Gastrocnemius medialis (tissue), 4 donors: ENCODE data around the gene CD3D. TPM values are rescaled to one million over a fixed set of nuclear protein-coding genes. Genes with fewer than 3 reads are reported as not detected.
A peak's percentile ranks its signal among the peaks of the same experiment; 100 is the strongest.

Source experiments
- ATAC-seq, 2 donors: fragments of 150-250 bp; one replicate each; pipeline ENCODE4 v1.9.1; 2016
- DNase-seq, 2 donors: peaks; one replicate each; pipeline ENCODE4 v3.0.0-alpha.2; 2019
- H3K27ac ChIP-seq, 4 donors: fragments of 200-600 bp; sonication (generic); 1 replicate in 1 of 4; 2 replicates in 3 of 4; pipeline ENCODE4 v1.5.1; 2016 to 2018; ENCODE audit warnings: mild to moderate bottlenecking in 2 of 4, moderate library complexity in 1 of 4
- H3K27me3 ChIP-seq, 3 donors: fragments of 200-600 bp; sonication (generic) in 2 of 3; 1 replicate in 1 of 3; 2 replicates in 2 of 3; pipeline versions ENCODE4 v1.5.1 to v1.6.0; 2016 to 2019; ENCODE audit warnings: mild to moderate bottlenecking in 1 of 3, moderate library complexity in 1 of 3
- H3K36me3 ChIP-seq, 2 donors: fragments of 200-600 bp; sonication (generic) in 1 of 2; one replicate each; pipeline ENCODE4 v1.5.1; 2017 to 2018
- H3K4me1 ChIP-seq, 2 donors: fragments of 200-600 bp; sonication (generic) in 1 of 2; one replicate each; pipeline ENCODE4 v1.5.1; 2016 to 2017; ENCODE audit warnings: mild to moderate bottlenecking in 2 of 2
- H3K4me3 ChIP-seq, 4 donors: fragments of 200-600 bp; sonication (generic) in 3 of 4; 1 replicate in 1 of 4; 2 replicates in 3 of 4; pipeline ENCODE4 v1.5.1; 2016 to 2019; ENCODE audit warnings: mild to moderate bottlenecking in 2 of 4
- H3K9me3 ChIP-seq, 3 donors: fragments of 200-600 bp; sonication (generic) in 2 of 3; 1 replicate in 1 of 3; 2 replicates in 2 of 3; pipeline ENCODE4 v1.5.1; 2016 to 2019
- POLR2A ChIP-seq, 2 donors: fragments of 450-650 bp; IDR thresholded peaks; one replicate each; pipeline ENCODE4 v1.6.1; 2017; ENCODE audit warnings: antibody characterized with exemption in 2 of 2, mild to moderate bottlenecking in 2 of 2, moderate library complexity in 2 of 2
- in situ Hi-C, 4 donors: fragments of 200-750 bp; cut with MboI; loops; one replicate each; pipeline versions ENCODE4 v1.15.0 to v1.8.0; 2017; ENCODE audit warnings: low sequenced_read_pairs in 4 of 4
- intact Hi-C: fragments of 100-400 bp; cut with DNase I; formaldehyde crosslinking; loops from one replicate; pipeline ENCODE4 v1.15.1; 2023; ENCODE audit warnings: low total_unique reads
- total RNA-seq, 4 donors: library from RNA; depleted of rRNA; stranded (reverse); fragments of >200 nt; gene quantifications; one replicate each; pipeline versions ENCODE4 v1.1.0 to v1.2.3, GENCODE V29; 2016
- TF ChIP-seq, protein P1 (sequence below), 5 experiments: fragments of 450-650 bp in 3 of 5; fragments of 200-600 bp in 2 of 5; sonication (generic) in 2 of 5; IDR thresholded peaks in 4 of 5; conservative IDR thresholded peaks in 1 of 5; 1 replicate in 4 of 5; 2 replicates in 1 of 5; pipeline ENCODE4 v1.5.1; 2016 to 2019; ENCODE audit warnings: antibody characterized with exemption in 5 of 5, mild to moderate bottlenecking in 3 of 5, moderate library complexity in 3 of 5

The CD3D gene
- total RNA-seq, 4 donors from 2014 or later, result 0.35 to 3.0 (median 0.46) TPM; not detected in 1

DNA sequence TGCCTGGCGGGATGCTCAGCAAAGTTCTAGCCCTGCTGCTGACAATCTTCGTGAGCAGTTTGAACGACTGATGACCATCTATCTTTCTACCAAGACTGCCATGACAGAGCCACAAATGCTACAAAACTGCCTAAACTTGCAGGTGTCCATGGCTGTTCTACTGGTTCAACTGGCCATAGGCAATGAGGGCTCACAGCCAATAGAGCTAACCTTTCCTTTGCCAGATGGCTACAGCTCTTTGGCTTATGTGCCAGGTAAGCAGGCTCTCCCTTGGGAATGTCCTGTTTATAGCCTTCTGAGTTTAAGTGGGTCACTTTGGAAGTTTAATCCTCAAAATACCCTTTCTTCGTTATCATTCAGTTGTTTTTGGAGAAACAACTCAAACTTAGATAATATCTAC, 37.0 kb upstream of the CD3D start:
- Histone ChIP-seq H3K4me1 (peaks cover 17 to 21% of the 10 kb centered on the region in 2 donors), H3K27ac (peak overlapping the region; percentile 67 to 79 (median 77)), H3K36me3 (peaks cover 6 to 93% of the 10 kb centered on the region in 2 donors), H3K9me3 (no peaks in the 10 kb centered on the region), H3K4me3 (no peak overlapping the region), H3K27me3 (no peaks in the 10 kb centered on the region)
- no peak for DNase-seq
- ATAC-seq, result no peak
- intact Hi-C loops (no loop called here), in situ Hi-C loops (loop anchor here in 2 of 4 donors (25.0 kb wide), 2 partner anchors 108 to 383 kb away; no protein-coding TSS in a partner anchor)
- TF ChIP-seq POLR2A (IDR thresholded peaks at IDR 0.05), result no peak

DNA sequence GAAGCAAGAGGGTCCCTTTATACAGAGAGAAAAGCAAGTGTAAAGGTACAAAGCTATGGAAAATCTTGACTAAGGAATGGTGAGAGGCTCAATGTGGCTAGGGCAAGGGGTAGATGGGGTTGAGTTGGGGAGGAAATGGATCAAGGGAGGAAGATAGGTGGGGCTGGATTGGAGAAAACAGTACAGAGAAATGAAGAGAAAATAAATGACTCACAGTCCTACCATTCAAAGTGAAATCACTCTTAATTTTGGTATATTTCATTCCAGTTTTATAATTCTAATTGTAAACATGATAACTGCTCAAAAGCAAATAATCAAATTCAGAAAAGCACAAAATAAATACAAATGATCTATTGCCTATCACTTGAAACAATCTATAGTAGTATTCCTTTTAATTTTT, 33.5 kb upstream of the CD3D start:
- Histone ChIP-seq H3K27me3 (no peaks in the 10 kb centered on the region), H3K36me3 (peaks cover 6 to 93% of the 10 kb centered on the region in 2 donors), H3K9me3 (no peaks in the 10 kb centered on the region), H3K27ac (no peak overlapping the region), H3K4me1 (peaks cover 17 to 20% of the 10 kb centered on the region in 2 donors), H3K4me3 (no peak overlapping the region)
- intact Hi-C loops, result no loop called here
- ATAC-seq, result no peak
- TF ChIP-seq, protein P1, sequence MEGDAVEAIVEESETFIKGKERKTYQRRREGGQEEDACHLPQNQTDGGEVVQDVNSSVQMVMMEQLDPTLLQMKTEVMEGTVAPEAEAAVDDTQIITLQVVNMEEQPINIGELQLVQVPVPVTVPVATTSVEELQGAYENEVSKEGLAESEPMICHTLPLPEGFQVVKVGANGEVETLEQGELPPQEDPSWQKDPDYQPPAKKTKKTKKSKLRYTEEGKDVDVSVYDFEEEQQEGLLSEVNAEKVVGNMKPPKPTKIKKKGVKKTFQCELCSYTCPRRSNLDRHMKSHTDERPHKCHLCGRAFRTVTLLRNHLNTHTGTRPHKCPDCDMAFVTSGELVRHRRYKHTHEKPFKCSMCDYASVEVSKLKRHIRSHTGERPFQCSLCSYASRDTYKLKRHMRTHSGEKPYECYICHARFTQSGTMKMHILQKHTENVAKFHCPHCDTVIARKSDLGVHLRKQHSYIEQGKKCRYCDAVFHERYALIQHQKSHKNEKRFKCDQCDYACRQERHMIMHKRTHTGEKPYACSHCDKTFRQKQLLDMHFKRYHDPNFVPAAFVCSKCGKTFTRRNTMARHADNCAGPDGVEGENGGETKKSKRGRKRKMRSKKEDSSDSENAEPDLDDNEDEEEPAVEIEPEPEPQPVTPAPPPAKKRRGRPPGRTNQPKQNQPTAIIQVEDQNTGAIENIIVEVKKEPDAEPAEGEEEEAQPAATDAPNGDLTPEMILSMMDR (IDR thresholded peaks at IDR 0.05 in 4 of 5, conservative IDR thresholded peaks at IDR 0.05 in 1 of 5), result no peak
- no peak for DNase-seq
- in situ Hi-C loops, result loop anchor here in 2 of 4 donors (25.0 kb wide), 2 partner anchors 111 to 386 kb away; no protein-coding TSS in a partner anchor

DNA sequence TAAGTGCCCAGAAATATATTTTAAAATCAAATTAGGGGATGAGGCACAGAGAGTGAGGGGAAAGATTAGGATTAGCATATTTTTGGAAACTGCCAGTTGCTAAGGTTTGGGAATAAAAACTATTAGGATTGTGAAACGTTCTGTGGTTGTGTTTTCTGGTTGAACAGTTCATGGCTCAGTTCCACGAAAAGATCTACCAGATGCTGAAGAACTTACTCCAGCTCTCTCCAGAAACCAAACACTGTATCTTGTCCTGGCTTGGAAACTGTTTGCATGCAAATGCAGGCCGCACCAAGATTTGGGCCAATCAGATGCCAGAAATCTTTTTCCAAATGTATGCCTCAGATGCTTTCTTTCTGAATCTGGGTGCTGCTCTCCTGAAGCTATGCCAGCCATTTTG, 32.2 kb upstream of the CD3D start:
- no peak overlapping the region for H3K27ac ChIP-seq
- in situ Hi-C loops, result loop anchor here in 2 of 4 donors (25.0 kb wide), 2 partner anchors 113 to 388 kb away; no protein-coding TSS in a partner anchor
- H3K9me3 ChIP-seq, result no peaks in the 10 kb centered on the region
- peaks cover 7 to 10% of the 10 kb centered on the region in 2 donors for H3K4me1 ChIP-seq
- TF ChIP-seq, protein P1 (IDR thresholded peaks at IDR 0.05 in 4 of 5, conservative IDR thresholded peaks at IDR 0.05 in 1 of 5), result no peak
- no peak for TF ChIP-seq POLR2A (IDR thresholded peaks at IDR 0.05)
- intact Hi-C loops, result loop anchor here (5.0 kb wide), 1 partner anchor 113 kb away; no protein-coding TSS in a partner anchor
- no peak overlapping the region for H3K4me3 ChIP-seq
- no peaks in the 10 kb centered on the region for H3K27me3 ChIP-seq
- DNase-seq, result no peak
- no peak for ATAC-seq
- H3K36me3 ChIP-seq, result peaks cover 6 to 98% of the 10 kb centered on the region in 2 donors

DNA sequence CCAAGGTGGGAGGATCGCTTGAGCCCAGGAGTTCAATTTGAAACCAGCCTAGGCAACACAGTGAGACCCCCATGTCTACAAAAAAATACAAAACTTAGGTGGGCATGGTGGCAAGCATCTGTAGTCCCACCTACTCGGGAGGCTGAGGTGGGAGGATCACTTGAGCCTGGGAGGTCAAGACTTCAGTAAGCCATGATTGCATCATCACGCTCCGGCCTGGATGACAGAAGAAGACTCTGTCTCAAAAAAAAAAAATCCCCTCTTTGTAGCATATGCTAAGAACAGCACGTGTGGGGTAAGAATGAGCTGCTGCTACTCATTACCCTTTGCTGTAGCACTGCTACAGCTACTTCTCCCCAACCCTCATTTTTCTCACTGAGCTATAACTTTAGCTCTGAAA, 31.4 kb upstream of the CD3D start:
- in situ Hi-C loops (no loop called here), intact Hi-C loops (loop anchor here (5.0 kb wide), 1 partner anchor 113 kb away; no protein-coding TSS in a partner anchor)
- H3K27me3 ChIP-seq, result no peaks in the 10 kb centered on the region
- ATAC-seq (no peak), DNase-seq (no peak)
- H3K27ac ChIP-seq, result no peak overlapping the region
- H3K4me1 ChIP-seq, result peaks cover 0 to 1% of the 10 kb centered on the region in 2 donors
- no peak for TF ChIP-seq POLR2A (IDR thresholded peaks at IDR 0.05)
- H3K9me3 ChIP-seq, result no peaks in the 10 kb centered on the region
- peaks cover 6 to 99% of the 10 kb centered on the region in 2 donors for H3K36me3 ChIP-seq
- H3K4me3 ChIP-seq, result no peak overlapping the region

DNA sequence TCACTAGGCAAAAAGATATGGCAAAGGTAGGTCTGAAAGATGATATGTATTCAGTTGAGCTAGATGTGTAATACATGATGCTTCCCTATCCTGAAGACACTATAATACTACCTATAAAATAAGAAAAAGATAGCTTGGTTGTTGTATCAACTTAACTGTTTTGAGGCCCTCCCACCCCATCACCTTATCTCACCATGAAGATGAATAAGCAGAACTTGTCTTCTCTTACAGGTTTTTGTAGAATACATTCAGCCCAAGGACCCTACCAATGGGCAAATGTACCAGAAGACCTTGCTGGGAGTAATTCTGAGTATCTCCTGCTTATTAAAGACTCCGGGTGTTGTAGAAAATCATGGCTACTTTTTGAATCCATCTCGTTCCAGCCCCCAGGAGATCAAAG, 30.8 kb upstream of the CD3D start:
- Histone ChIP-seq H3K27ac (no peak overlapping the region), H3K27me3 (no peaks in the 10 kb centered on the region), H3K4me1 (no peaks in the 10 kb centered on the region), H3K36me3 (peaks cover 6 to 99% of the 10 kb centered on the region in 2 donors), H3K4me3 (no peak overlapping the region), H3K9me3 (no peaks in the 10 kb centered on the region)
- DNase-seq (no peak), ATAC-seq (no peak)
- TF ChIP-seq, protein P1 (IDR thresholded peaks at IDR 0.05 in 4 of 5, conservative IDR thresholded peaks at IDR 0.05 in 1 of 5), result no peak
- no peak for TF ChIP-seq POLR2A (IDR thresholded peaks at IDR 0.05)
- intact Hi-C loops, result loop anchor here (5.0 kb wide), 1 partner anchor 114 kb away; no protein-coding TSS in a partner anchor
- in situ Hi-C loops, result no loop called here
